ENCODE measurements around the gene MISFA. TPM values are rescaled to one million over a fixed set of nuclear protein-coding genes. Genes with fewer than 3 reads are reported as not detected.
"Not testable (repeated sequence)": the region's sequence is repeated elsewhere in the genome, so short reads cannot be mapped to it uniquely, and the experiment has no call there.

The MISFA gene
- 1.8 TPM for polyA plus RNA-seq (2013, experiment 1 of 2; ENCODE audit: insufficient read length)
- 1.9 TPM for polyA plus RNA-seq (2013, experiment 2 of 2; ENCODE audit: insufficient read length)

DNA sequence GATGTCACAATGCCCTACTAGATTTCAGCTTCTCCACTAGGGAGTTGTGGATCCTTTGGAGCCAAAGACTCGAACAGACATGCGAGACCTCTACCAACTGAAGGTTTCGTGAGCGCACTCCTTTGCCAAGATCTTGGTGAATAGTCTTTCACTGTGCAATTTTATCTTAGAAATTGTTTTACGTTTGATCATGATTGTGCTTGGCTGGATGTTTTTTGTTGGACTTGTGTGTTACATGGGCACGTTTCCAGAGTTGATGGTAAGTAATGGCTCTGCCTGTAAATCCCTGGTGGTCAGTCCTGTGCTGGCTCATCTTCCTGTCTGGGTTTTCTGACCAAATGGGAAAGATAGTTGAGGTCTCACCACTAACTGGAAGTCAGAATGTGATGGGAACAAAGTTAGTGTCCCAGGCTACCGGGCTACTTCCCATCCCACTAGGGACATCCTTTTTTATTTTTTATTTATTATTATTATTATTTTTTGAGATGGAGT lies at the start of gene MISFA:
MISFA (plus strand) TSS at position 51 of the 492 bp plus-strand sequence; CDS start at position 191, 140 bp downstream.
- DNase-seq = no peak

DNA sequence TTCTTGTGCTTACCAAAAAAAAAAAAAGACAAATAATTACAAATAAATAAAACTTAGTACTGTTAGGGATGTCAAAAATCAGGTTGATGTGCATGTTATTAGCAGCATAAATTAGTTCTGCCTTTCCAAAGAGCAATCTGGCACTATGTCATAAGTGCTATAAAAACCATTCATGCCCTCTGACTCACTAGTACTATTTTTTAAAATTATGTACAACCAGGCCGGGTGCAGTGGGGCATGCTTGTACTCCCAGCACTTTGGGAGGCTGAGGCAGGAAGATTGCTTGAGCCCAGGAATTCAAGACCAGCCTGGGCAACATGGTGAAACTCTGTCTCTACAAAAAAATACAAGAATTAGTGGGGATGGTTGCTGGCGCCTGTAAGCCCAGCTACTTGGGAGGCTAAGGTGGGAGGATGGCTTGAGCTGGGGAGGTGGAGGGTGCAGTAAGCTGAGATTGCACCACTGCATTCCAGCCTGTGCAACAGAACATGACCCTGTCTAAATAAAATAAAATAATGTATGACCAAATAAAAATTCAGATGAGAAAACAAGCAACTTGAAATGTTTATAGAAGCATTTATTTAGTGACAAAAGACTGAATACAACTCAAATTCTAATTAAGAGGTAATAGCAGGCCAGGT lies 36.4 kb upstream of the MISFA start:
- no peak for DNase-seq

DNA sequence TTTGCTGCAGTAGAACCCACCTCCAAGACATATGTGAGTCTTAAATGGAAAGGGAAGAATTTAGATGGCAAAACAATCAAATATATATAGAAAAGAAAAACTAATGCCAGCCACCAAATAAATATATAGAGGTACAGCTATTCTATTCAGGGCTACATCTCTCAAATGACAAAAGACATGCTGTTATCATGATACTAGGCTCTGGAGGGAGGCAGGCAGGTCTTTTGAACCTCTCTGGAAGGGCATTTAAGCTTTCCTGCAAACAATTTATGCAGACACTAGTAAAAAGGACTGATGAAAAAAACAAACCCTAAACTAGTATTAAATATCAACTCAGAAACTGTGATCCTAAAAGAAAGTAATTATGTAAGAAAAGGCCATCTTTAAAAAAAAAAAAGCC lies 35.4 kb upstream of the MISFA start:
- DNase-seq = no peak

DNA sequence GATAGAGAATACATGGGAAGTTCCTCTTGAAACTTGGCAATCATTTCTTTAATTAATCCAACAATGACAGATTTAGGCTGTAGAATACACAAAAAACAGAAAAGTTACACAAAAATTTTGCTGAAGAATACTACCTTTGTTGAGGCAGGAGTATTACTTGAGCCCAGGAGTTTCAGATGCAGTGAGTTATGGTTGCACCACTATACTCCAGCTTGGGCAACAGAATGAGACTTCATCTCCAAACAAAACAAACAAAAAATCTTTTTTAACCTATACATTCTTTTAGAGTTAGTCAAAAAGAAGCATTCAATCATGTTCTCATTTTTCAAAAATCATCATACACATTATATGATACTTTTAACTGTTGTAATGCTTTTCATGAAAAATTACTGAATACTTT lies 33.2 kb upstream of the MISFA start:
- DNase-seq = no peak

DNA sequence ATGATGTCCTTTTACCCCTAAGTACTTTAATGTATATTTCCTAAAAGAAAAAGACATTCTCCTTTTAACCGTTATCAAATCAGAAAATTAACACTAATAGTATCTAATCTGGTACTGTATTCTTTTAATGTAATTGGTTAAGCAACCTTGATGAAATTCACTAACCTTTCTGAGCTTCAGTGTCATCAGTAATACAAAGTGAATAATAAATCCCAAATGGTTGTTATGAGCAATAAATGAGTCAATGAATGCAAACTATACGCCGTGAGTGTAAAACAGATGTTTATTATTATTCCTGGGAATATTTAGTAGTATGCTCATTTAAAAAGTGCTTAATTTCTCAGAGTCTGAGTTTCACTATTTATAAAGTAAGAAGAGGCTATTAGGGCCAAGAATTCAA lies 32.5 kb upstream of the MISFA start:
- DNase-seq = peak; percentile 46

DNA sequence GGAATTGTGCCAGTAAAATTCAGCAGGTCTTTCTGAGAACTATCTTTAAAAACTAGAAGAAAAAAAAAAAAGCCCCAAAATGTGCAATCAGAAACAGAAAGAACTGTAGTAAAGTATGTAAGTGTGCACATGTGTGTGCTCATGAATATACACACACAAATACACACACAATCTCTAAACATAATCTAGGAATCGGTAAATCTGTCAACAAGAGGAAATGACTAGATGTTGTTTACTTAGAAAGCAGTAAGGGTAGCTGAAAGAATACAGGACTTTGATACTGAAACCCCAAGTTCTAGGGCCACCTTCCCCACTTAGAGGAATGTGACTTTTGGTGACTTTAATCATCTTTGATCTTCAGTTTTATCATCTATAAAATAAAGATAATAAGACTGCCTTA lies 24.2 kb upstream of the MISFA start:
- DNase-seq = no peak

DNA sequence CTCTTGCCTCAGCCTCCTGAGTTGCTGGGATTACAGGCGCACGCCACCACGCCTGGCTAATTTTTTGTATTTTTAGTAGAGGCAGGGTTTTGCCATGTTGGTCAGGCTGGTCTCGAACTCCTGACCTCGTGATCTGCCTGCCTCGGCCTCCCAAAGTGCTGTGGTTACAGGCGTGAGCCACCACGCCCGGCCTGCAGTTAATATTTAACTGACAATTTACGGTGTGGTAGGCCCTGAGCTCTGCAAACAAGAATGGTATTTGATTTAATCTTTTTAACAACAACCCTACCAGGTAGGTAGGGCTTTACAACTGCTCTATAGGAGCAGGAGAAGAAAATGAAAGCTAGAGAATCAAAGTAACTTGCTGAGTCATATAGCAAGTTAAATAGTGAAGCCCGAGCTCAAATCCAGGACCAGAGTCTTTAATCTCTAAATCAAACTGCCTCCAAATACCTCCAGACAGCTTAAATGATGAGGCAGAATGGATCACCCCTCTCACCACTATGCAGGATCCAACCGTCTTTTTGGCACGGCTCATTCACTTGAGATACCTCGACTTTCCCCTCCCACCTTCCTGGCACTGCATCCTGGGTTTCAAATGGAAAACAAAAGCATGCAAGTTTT lies 20.5 kb upstream of the MISFA start:
- DNase-seq = no peak

DNA sequence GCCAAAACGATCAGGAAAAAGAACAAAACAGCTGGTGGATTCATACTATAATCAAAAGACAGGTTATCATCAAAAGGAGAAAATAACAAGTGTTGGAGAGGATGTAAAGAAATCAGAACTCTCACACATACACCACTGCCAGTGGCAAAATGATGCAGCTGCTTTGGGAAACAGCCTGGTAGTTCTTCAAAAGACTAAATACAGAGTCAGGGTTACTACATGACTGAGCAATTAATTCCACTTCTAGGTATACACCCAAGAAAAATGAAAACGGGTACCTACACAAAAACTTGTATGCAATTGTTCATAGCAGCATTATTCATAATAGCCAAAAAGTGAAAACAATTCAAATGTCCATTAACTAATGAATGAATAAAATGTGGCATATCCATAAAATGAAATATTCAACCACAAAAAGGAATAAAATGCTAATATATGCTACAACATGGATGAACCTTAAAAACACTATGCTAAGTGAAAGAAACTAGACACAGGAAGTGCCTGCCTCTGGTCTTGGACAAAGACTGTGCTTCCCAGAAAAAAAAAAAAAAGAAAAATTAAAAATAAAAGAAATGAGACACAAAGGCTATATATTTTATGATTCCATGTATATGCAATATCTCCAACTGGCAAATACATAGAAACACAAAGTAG lies 19.3 kb upstream of the MISFA start:
- DNase-seq = no peak

DNA sequence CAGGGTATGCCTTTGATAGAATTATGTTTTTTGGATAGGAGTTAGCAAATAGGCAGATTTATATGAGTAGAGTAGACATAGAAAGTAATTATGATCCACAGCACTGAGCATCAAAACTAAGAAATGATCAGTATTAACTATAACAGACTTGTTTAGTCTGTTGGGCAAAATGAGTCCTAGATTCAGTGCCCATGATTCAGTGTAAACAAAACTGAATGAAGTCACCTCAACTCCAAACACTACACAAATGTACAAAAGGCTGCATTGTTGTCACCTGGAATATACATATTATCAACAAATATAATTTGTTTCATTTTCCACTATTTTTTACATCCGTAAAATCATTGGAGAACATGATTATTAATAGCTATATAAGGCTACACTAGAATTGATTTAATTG lies 17.8 kb upstream of the MISFA start:
- no peak for DNase-seq

DNA sequence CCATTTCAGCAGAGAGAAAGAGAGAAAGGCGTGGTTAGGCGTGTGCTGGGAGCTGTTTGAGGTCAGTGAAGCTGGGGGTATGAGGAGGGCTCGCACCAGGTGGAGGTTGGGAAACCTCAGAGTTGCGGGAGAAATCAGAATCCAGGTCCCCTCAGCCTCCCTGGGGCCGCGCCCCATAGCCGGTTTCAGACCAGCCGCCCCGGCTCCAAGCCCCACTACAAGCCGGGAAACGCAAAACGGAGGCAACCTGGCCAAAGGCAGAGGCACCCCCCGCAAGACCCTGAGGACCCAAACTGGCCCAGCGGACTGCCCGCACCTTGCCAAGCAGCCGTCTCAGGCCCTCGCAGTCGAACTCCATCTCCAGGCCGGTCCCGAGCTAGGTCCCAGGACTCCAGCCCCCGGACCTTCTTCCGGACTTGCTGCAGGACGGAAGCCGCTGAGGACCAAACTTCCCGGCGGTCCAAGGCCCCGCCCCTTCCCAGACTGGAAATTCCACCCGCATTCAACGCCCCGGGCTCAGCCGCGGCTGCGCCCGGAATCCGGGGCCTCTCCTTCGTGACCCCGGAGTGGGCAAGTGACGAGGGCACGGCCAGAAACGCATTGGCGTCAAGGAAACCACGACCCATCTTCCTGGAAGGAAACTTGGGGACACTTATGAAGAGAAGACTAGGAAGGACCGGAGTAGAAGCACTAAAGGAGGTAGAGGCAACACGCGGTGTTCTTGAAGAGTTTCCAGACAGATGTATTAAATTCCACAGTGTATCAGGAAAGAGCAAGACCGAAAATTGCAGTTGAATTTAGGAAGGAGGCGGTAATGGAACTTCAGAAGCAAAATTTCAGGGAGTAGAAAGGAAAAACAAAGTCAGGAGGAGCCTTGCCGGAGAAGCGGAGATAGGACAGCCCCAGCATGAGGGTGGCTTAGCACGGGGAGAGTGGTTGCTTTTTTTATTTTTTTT lies 11.0 kb upstream of the MISFA start, which contains the start of gene UEVLD:
UEVLD (minus strand) TSS at position 438 of the 956 bp plus-strand sequence; CDS start at position 358, 80 bp downstream.
- DNase-seq = peak; percentile 89

DNA sequence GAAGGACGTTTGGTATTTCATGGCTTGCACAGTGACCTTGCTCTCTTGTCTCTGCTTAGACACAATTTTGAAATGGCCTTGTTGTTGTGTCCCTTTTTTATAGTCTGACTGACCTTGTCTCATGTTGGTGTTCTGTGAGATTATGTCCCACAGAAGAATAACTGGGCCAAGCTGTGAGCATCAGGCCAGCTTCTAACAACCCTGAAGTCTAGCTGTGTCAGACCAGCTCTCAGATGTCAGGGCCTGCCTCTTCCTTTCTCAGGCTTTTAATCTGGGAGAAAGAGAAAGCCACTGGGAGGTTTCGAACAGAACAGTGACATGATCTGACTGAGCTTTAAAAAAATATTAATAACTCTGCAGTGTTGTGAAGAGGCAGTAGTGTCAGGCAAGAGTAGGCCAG lies 9.0 kb upstream of the MISFA start:
- DNase-seq = no peak

DNA sequence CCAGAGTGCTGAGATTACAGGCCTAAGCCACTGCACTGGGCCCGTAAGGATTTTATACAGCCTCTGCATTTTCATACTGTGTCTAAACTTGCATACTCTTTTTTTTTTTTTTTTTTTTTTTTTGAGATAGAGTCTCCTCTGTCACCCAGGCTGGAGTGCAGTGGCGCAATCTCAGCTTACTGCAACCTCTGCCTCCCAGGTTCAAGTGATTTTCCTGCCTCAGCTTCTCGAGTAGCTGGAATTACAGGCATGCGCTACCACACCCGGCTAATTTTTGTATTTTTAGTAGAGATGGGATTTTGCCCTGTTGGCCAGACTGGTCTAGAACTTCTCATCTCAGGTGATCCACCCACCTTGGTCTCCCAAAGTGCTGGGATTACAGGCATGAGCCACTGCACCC lies 5.5 kb upstream of the MISFA start:
- DNase-seq = not testable (repeated sequence)

DNA sequence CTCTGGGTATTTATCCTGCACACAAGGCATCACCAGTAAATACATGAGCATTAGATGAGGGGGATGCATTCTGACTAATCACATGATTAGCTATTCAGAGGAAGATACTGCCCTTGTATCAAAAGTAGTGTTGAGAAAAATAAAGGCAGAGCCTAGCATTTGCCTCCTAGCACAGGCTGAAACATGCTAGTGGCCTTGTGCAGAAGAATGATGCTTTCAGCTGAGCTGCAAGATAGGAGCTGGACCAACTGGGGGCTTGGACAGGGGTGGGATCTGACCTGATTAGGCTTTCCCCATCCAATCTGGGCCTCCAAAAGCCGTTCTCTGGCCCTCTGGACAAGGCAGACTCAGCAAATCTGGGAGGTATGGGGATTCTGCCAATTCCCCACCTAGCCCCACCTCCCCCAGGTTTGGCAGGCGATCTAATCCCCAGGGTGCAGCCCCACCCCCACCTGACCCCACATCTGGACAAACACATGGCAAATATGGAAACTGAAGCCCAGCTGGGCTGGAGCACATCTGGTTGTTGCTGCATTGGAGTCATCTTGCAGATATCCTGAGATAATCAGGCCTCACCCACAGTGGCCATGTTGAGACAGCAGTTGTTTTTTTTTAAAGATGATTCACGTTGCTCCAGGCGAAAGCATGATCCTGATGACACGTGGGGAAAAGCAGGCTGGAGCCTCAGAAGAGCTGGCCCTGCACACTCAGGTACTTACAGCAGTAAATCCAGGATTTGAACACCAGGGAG lies 4.4 kb upstream of the MISFA start:
- no peak for DNase-seq

DNA sequence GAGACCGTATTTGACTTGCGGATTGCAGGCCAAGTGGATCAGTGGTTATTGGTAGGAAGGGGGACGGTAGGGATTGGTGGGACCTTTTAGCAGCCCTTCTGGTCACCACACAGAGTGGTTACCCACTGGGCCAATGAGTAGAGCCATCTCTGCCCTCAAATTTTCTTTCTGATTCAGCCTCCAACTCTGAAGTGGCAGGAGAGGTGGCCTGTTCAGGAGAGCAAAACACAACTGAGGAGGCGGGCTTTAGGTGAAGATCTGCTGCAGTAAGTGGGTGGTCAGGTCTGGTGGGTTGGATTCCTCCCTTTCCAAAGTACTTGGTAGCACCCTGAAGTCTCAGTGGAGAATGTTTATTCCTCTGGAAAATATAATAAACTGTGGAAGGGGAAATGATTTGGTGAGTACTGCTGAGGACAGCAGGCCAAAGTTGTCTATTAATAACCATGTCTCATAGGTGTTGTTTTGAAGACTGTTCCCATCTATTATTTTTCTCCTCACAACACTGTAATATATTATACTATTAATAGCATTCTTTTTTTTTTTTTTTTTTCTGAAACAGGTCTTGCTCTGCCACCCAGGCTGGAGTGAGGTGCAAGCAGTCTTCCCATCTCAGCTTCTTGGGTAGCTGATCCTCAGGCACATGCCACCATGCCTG lies 1.5 kb downstream of the MISFA start:
- no peak for DNase-seq

DNA sequence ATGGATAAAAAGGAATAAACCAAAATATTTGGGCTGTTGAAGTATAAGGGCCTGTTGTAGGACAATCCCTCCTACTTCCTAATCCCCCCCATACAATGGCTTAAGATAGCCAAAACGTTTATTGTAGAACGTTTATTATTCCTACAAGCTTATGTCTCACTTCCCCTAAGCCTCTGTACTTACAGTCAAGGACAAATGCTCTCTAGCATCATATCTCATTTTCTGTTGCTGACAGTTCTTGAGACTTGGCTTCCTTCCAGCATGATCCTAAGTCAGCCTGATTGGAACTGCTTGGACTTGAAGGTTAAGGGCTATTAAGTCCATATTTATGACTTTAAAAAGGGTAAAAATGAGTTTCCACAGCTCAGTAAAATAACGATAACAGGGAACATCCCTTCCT lies 8.8 kb downstream of the MISFA start:
- DNase-seq = no peak

DNA sequence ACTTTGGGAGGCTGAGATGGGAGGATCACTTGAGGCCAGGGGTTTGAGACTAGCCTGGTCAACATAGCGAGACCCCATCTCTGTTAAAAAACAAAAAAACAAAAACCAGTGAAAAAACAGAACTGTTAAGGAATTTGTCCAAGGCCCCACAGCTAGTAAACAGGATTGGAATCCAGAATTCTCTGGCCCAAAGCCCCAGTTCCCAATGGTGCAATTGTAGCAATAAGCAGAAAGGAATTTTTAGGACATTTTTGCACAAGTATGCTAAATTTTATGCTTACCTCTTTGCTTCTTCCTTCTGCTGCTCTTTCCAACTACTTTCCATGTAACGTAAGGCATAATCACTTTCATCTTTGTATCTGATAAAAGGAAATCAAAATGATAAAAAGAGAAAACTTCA lies 11.6 kb downstream of the MISFA start:
- DNase-seq = peak; percentile 20

DNA sequence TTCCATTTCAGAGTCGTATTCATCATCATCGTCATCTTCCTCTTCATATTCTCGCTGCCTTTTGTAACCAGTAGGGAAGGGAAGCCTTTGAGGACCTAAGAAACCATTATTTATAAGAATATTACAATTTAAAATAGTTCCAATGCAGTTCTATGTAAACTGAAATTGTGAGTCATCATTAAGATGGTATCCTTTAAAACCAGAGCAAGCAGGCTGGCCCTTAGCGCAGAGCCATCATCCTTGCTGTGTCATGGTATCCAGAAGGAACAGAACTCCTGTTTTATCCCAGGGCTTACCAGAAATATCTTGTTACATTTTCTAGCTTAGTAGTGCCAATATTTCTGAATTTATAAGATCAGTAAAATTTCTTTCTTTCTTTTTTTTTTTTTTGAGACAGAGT lies 12.8 kb downstream of the MISFA start:
- no peak for DNase-seq

DNA sequence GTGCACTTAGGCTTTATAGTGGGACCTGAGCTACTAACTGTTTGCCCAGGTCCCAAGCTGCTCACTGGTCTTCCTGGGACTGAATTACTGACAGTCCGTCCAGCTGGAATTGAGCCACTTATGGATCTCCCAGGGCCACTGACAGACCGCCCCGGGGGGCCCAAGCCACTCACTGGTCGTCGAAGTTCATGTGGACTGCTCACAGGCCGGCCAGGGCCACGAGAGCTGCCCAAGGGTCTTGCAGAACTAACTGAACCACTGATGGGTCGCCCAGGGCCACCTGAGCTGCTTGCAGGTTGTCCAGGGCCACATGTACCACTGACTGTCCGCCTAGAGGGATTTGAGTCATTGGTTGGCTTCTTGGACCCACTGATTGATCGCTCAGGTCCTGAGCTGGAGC lies 15.1 kb downstream of the MISFA start:
- DNase-seq = no peak

DNA sequence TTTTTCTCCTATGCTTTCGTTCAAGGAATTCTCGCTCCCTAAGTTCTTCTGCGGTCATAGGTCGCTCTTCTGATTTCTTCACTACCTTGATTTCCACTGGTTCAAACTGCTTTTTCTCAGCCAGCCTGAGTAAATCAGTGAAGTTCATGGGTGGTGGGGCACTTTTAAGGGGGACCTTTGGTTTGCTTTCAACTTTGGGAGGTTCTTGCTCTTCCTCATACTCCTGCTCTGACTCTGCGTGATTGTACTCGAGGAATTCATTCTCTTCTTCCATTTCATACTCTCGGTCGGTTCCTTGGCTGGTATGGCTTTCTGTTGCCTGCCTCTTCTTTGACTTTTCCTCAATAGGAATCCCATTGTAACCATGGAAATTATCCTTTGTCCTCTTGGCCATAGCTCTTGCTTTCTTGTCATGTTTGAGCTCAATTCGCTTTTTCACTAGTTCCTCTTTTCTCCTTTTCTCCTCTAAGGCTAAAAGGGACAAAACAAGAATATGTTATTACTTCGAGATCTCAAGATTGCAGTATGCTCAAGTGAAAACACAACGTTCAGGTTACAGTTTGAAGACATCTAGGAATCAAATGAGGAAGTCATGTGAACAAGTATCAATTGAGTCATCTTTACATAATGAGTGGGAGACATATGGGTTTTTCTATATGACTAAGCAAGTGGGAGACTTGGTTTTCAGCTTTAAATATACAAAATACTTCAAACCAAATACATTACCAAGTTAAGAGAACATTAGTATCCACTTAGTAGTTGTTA lies 16.2 kb downstream of the MISFA start:
- peak; percentile 23 for DNase-seq

DNA sequence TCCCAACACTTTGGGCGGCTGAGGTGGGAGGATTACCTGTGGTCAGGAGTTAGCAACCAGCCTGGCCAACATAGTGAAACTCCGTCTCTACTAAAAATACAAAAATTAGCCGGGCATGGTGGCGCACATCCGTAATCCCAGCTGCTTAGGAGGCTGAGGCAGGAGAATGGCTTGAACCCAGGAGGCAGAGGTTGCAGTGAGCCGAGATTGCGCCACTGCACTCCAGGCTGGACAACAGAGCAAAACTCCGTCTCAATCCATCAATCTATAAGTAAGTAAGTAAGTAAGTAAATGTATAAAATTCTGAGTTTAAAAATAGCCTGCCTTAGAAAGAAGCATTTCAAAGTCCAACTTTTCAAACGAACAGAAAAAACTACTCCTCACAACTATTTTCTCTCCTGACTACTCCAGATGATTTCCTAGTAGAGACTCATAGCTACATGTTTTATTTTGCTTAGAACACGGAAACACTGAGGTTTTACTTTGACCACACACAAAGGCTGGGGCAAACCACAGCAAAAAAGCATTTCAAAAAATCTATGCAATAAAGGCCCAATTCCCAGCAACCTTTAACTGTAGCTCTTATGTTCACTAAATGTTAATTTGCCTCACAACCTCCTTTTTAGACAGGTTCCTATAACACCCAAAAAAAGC lies 18.2 kb downstream of the MISFA start:
- DNase-seq = peak; percentile 45

Data from fibroblast of skin of abdomen (primary cell).